VCaP (cell line): ENCODE data around the gene B3GNT2.

ENCODE experiments used
- H3K27ac ChIP-seq: fragments of 450-650 bp; 2 replicates; pipeline ENCODE4 v1.5.1; 2017
- CTCF ChIP-seq: fragments of 450-650 bp; conservative IDR thresholded peaks from 2 replicates; pipeline ENCODE4 v1.5.1; 2017; ENCODE audit warnings: mild to moderate bottlenecking, moderate library complexity

B3GNT2 gene

DNA sequence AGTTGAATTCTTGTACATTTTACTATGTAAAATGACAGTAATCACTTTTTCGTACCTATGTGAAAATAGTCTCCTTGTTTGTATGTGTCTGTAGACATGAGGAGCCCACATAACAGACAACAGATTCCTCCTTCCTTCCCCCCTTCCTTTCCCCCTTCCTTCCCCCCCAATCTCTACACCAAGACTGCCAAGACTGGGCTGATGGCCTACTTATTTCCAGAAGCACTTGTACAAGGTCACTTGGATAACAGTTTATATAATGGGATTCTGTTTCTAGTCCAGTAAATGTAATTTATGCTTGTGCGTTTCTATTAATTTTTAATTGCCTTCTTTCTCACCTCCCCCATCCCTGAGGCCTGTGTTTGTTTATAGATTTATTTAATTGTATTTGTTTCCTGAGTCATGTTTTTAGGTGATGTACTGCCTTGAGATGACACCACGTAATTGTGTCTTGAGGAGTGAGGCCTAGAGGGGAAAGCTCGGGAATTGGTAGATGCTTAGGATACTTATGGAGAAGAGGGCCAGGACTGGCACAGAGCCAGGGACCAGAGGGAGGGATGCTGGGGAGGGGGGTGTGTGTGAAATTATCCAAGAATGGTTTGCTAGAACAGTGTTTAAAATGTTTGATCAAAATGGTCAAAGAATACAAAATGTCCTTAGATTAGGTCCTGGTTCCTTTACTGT lies 12.3 kb downstream of the B3GNT2 start:
- no peak overlapping the region for H3K27ac ChIP-seq
- TF ChIP-seq CTCF, result no peak

- TF ChIP-seq CTCF, result no peak
- no peak overlapping the region for H3K27ac ChIP-seq
Observed at GRCh38 chr2:62208758-62209114, 12.8 kb downstream of the B3GNT2 start.

- no peak overlapping the region for H3K27ac ChIP-seq
- no peak for TF ChIP-seq CTCF
Observed at GRCh38 chr2:62209427-62209991, 13.6 kb downstream of the B3GNT2 start.

DNA sequence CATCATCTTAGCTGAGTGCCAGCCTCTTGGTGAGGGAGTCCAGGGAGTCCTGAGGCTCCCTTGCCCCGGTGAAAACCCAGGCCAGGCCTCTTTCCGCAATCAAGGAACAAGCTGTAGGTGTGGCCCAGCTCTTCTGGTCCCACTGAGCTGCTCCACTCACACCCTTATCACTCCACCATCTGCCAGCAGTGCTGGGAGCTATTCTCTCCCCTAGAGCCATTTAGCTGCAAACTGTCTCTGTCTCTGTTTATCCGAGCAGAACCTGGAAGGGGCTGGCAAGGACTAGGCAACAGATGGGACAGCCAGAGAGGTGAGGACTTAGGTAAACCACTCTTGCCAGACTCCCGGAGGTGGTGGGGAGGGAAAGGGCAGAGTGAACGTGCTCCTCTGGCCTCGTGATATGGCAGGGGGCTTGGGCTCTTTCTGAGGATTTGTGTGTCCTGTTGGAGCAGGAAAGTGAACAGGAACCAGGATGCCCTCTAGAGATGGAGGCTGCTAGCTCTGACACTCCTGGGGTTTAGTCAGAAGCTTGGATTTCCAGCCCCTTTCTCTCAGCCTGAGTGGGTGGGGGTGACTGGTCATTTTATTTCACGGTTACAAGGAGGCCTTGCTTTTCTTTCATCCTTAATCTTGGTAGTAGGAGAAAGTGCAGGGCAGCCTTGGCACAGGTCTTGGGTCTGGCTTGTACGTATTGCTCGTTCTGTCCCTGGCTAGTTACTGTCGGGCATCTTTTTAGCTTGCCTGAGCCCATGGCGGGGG lies 19.6 kb downstream of the B3GNT2 start:
- H3K27ac ChIP-seq, result no peak overlapping the region

GRCh38 chr2:62216113-62216512 lies 20.2 kb downstream of the B3GNT2 start:
- TF ChIP-seq CTCF, result no peak
- no peak overlapping the region for H3K27ac ChIP-seq

More for the DNA sequence above, 19.6 kb downstream of the B3GNT2 start:
- no peak for TF ChIP-seq CTCF

DNA sequence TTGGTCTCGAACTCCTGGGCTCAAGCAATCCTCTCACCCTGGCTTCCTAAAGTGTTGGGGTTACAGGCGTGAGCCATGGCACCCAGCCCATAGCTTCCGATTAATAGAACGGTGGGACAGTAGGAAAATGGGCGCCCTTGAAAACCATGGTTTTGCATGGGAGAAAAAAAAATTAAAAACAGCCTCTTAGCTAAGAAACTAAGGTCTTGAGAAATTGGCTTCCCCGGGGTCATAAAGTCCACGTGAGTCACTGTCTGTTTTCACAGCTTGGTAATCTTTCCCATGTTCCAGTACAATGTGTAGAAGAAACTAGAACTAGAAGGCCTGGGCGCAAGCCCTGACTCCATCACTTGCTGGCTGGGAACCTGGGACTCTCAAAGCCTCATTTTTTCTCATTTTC lies 20.7 kb downstream of the B3GNT2 start:
- H3K27ac ChIP-seq, result no peak overlapping the region
- TF ChIP-seq CTCF, result no peak

- no peak overlapping the region for H3K27ac ChIP-seq
Observed at GRCh38 chr2:62217421-62217820, 21.5 kb downstream of the B3GNT2 start.

More at GRCh38 chr2:62217421-62217820, 21.5 kb downstream of the B3GNT2 start:
- no peak for TF ChIP-seq CTCF
